Liver (tissue), 9 donors: Measurements from ENCODE around the gene RELCH. TPM values are rescaled to one million over a fixed set of nuclear protein-coding genes. Genes with fewer than 3 reads are reported as not detected.

Experiments used
- DNase-seq: peaks from one replicate; pipeline ENCODE4 v3.0.0-alpha.2; 2017; ENCODE audit warnings: low spot score
- H3K27ac ChIP-seq, 2 donors: one replicate each; pipeline ENCODE4 v1.7.0; 2013; ENCODE audit warnings: inconsistent platforms in 2 of 2, low read length in 2 of 2, control low read depth in 1 of 2, low read depth in 1 of 2, mild to moderate bottlenecking in 1 of 2
- H3K27me3 ChIP-seq, 4 donors: one replicate each; pipeline versions ENCODE4 v1.6.1 to v1.7.0; 2013; ENCODE audit warnings: low read length in 3 of 4, inconsistent platforms in 1 of 4, mild to moderate bottlenecking in 1 of 4, moderate library complexity in 1 of 4; ENCODE audit not compliant: control insufficient read depth in 4 of 4, insufficient read depth in 4 of 4
- H3K36me3 ChIP-seq, 4 donors: one replicate each; pipeline versions ENCODE4 v1.6.1 to v1.7.0; 2013; ENCODE audit warnings: low read length in 3 of 4, mild to moderate bottlenecking in 3 of 4, low read depth in 1 of 4, moderate library complexity in 1 of 4; ENCODE audit not compliant: control insufficient read depth in 4 of 4, insufficient read depth in 3 of 4
- H3K4me1 ChIP-seq, 4 donors: one replicate each; pipeline versions ENCODE4 v1.6.1 to v1.7.0; 2013; ENCODE audit warnings: low read length in 3 of 4, mild to moderate bottlenecking in 3 of 4, moderate library complexity in 1 of 4; ENCODE audit not compliant: control insufficient read depth in 4 of 4, insufficient read depth in 4 of 4
- H3K4me3 ChIP-seq, 3 donors: one replicate each; pipeline versions ENCODE4 v1.6.1 to v1.7.0; 2013; ENCODE audit warnings: low read length in 3 of 3, control low read depth in 1 of 3, low read depth in 1 of 3, mild to moderate bottlenecking in 1 of 3
- H3K9ac ChIP-seq, 2 donors: one replicate each; pipeline ENCODE4 v1.7.0; 2013; ENCODE audit warnings: low read length in 2 of 2, mild to moderate bottlenecking in 2 of 2, moderate library complexity in 2 of 2, control low read depth in 1 of 2, low read depth in 1 of 2
- H3K9me3 ChIP-seq, 4 donors: one replicate each; pipeline versions ENCODE4 v1.6.1 to v1.7.0; 2013; ENCODE audit warnings: low read length in 3 of 4; ENCODE audit not compliant: control insufficient read depth in 4 of 4
- ATF3 ChIP-seq: IDR thresholded peaks from 2 replicates; pipeline ENCODE4 v1.6.1; 2016; ENCODE audit warnings: antibody characterized with exemption
- CTCF ChIP-seq: fragments of 150-350 bp; IDR thresholded peaks from 2 replicates; pipeline ENCODE4 v1.5.1; 2017; ENCODE audit warnings: improper control_type of control experiment, low read depth, low read length; ENCODE audit not compliant: missing input control
- EGR1 ChIP-seq, 2 donors: IDR thresholded peaks; 2 replicates each; pipeline ENCODE4 v1.6.1; 2016 to 2018; ENCODE audit warnings: antibody characterized with exemption in 2 of 2, low read depth in 2 of 2
- FOXA1 ChIP-seq: IDR thresholded peaks from 2 replicates; pipeline ENCODE4 v1.6.1; 2016; ENCODE audit warnings: antibody characterized with exemption
- FOXA2 ChIP-seq: IDR thresholded peaks from 2 replicates; pipeline ENCODE4 v1.6.1; 2016; ENCODE audit warnings: antibody characterized with exemption
- GABPA ChIP-seq, 2 donors: IDR thresholded peaks in 1 of 2; conservative IDR thresholded peaks in 1 of 2; 2 replicates each; pipeline ENCODE4 v1.6.1; 2016; ENCODE audit warnings: antibody characterized with exemption in 2 of 2, mild to moderate bottlenecking in 1 of 2, moderate library complexity in 1 of 2
- HNF4A ChIP-seq, 2 donors: conservative IDR thresholded peaks; 2 replicates each; pipeline ENCODE4 v1.6.1; 2016; ENCODE audit warnings: antibody characterized with exemption in 2 of 2, mild to moderate bottlenecking in 2 of 2
- HNF4G ChIP-seq: IDR thresholded peaks from 2 replicates; pipeline ENCODE4 v1.6.1; 2016; ENCODE audit warnings: antibody characterized with exemption
- JUND ChIP-seq, 2 donors: IDR thresholded peaks; 2 replicates each; pipeline ENCODE4 v1.6.1; 2016; ENCODE audit warnings: antibody characterized with exemption in 2 of 2
- NR2F2 ChIP-seq: IDR thresholded peaks from 2 replicates; pipeline ENCODE4 v1.6.1; 2016; ENCODE audit warnings: antibody characterized with exemption
- RAD21 ChIP-seq, 2 donors: IDR thresholded peaks; 2 replicates each; pipeline ENCODE4 v1.6.1; 2016; ENCODE audit warnings: antibody characterized with exemption in 2 of 2, mild to moderate bottlenecking in 2 of 2
- REST ChIP-seq: IDR thresholded peaks from 2 replicates; pipeline ENCODE4 v1.6.1; 2016; ENCODE audit warnings: antibody characterized with exemption, mild to moderate bottlenecking
- RXRA ChIP-seq, 2 donors: IDR thresholded peaks; 2 replicates each; pipeline ENCODE4 v1.6.1; 2017 to 2018; ENCODE audit warnings: antibody characterized with exemption in 2 of 2, mild to moderate bottlenecking in 1 of 2
- SP1 ChIP-seq: IDR thresholded peaks from 2 replicates; pipeline ENCODE4 v1.6.1; 2018; ENCODE audit warnings: antibody characterized with exemption, mild to moderate bottlenecking
- TAF1 ChIP-seq: conservative IDR thresholded peaks from 2 replicates; pipeline ENCODE4 v1.6.1; 2016; ENCODE audit warnings: antibody characterized with exemption, mild to moderate bottlenecking
- YY1 ChIP-seq: IDR thresholded peaks from 2 replicates; pipeline ENCODE4 v1.6.1; 2016; ENCODE audit warnings: antibody characterized with exemption, mild to moderate bottlenecking
- WGBS: extraction: QIAGEN DNeasy Blood & Tissue Kit; methylation state at CpG from one replicate; pipeline ENCODE4 v1.1.7; 2013; 5-methylcytosine and 5-hydroxymethylcytosine counted together
- polyA plus RNA-seq, 2 donors: library from polyadenylated mRNA; stranded (reverse) in 1 of 2; unstranded in 1 of 2; fragments of 200-250 nt in 1 of 2; fragments of >200 nt in 1 of 2; fragmentation: Nextera tagmentation in 1 of 2; extraction: Ambion mirVana in 1 of 2; gene quantifications; one replicate each; pipeline versions ENCODE4 v1.2.1 to v1.2.3, GENCODE V29; 2013 to 2015
- total RNA-seq, 2 donors: library from RNA; depleted of rRNA; stranded (reverse); fragments of >200 nt; gene quantifications; one replicate each; pipeline ENCODE4 v1.2.3, GENCODE V29; 2014
- TF ChIP-seq, protein P1 (sequence below): IDR thresholded peaks from 2 replicates; pipeline ENCODE4 v1.6.1; 2016; ENCODE audit warnings: antibody characterized with exemption
- donor health status: healthy.
- donor health status: healthy.
- donor health status: healthy.
- donor health status: healthy.
- donor health status: healthy.

Gene RELCH
- total and polyA plus RNA-seq, 4 donors = 4.3 to 21.7 (median 11.0) TPM

- H3K36me3 ChIP-seq = peaks cover 3 to 44% (median 18%) of the 10 kb centered on the region in 4 donors
- no peak overlapping the region for H3K4me3 ChIP-seq
- TF ChIP-seq REST = no peak
- no peak for TF ChIP-seq FOXA1
- no peak for TF ChIP-seq NR2F2
- no peak for TF ChIP-seq CTCF
- no peak for TF ChIP-seq GABPA (IDR thresholded peaks at IDR 0.05 in 1 of 2, conservative IDR thresholded peaks at IDR 0.05 in 1 of 2)
- TF ChIP-seq EGR1 (IDR thresholded peaks at IDR 0.05; ENCODE audit: low read depth in 2 of 2) = no peak
- no peak for TF ChIP-seq ATF3
- TF ChIP-seq SP1 = no peak
- TF ChIP-seq YY1 = no peak
- no peak for TF ChIP-seq RAD21 (IDR thresholded peaks at IDR 0.05)
- no peak for TF ChIP-seq JUND (IDR thresholded peaks at IDR 0.05)
- TF ChIP-seq, protein P1, sequence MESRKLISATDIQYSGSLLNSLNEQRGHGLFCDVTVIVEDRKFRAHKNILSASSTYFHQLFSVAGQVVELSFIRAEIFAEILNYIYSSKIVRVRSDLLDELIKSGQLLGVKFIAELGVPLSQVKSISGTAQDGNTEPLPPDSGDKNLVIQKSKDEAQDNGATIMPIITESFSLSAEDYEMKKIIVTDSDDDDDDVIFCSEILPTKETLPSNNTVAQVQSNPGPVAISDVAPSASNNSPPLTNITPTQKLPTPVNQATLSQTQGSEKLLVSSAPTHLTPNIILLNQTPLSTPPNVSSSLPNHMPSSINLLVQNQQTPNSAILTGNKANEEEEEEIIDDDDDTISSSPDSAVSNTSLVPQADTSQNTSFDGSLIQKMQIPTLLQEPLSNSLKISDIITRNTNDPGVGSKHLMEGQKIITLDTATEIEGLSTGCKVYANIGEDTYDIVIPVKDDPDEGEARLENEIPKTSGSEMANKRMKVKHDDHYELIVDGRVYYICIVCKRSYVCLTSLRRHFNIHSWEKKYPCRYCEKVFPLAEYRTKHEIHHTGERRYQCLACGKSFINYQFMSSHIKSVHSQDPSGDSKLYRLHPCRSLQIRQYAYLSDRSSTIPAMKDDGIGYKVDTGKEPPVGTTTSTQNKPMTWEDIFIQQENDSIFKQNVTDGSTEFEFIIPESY = no peak
- TF ChIP-seq HNF4A (conservative IDR thresholded peaks at IDR 0.05) = no peak
- no peak for TF ChIP-seq TAF1
- no peak for DNase-seq
- no peaks in the 10 kb centered on the region for H3K27me3 ChIP-seq
- H3K9ac ChIP-seq = no peak overlapping the region
- no peaks in the 10 kb centered on the region for H3K9me3 ChIP-seq
- H3K27ac ChIP-seq = no peak overlapping the region
- H3K4me1 ChIP-seq = no peaks in the 10 kb centered on the region
Observed at GRCh38 chr18:62258616-62259015, 71.6 kb downstream of the RELCH start.

DNA sequence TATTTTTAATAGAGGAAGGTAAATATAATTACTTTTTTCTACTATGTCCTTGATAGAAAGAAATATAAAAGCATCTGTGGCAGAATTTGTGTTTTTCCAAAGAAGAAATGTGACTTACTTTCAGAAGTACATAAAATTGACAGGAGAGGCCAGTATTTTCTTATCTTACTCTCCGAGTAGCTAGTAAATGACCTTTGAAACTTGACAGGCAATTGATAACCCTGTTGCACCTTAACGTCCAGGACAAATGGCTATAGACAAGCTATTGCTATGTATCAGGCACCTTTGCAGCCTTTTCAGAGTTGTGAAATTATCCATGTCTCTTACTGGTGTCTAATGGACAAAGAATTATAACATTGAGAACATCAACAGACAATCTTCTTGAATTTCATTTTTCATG, 75.0 kb downstream of the RELCH start:
- no peak overlapping the region for H3K4me3 ChIP-seq
- no peaks in the 10 kb centered on the region for H3K27me3 ChIP-seq
- no peak overlapping the region for H3K9ac ChIP-seq
- H3K36me3 ChIP-seq = peaks cover 3 to 50% (median 21%) of the 10 kb centered on the region in 4 donors
- peak in 1 of 2 donors; percentile 16 for TF ChIP-seq RXRA (IDR thresholded peaks at IDR 0.05)
- TF ChIP-seq HNF4G = peak; percentile 7
- peak; percentile 43 to 71 for TF ChIP-seq HNF4A (conservative IDR thresholded peaks at IDR 0.05)
- peak; percentile 43 to 60 for TF ChIP-seq RAD21 (IDR thresholded peaks at IDR 0.05)
- no peak for TF ChIP-seq FOXA2
- no peaks in the 10 kb centered on the region for H3K9me3 ChIP-seq
- 16% methylated on average over 2 of the region's 2 CpGs for WGBS
- no peaks in the 10 kb centered on the region for H3K4me1 ChIP-seq
- DNase-seq = no peak
- no peak overlapping the region for H3K27ac ChIP-seq
